OCI-LY7 (cell line): Measurements from ENCODE around the gene TARS3. TPM values are rescaled to one million over a fixed set of nuclear protein-coding genes. Genes with fewer than 3 reads are reported as not detected.

Experiments used
- Bru-seq: library from RNA; stranded (reverse); fragments of 400-500 nt; gene quantifications from one replicate; lab custom pipeline; 2021; lab: Mats Ljungman, UMichigan
- BruChase-seq, 2 experiments: library from RNA; stranded (reverse); fragments of 400-500 nt; gene quantifications; one replicate each; lab custom pipeline; 2021; lab: Mats Ljungman, UMichigan
- BruUV-seq: library from RNA; stranded (reverse); fragments of 400-500 nt; replicated peaks from 2 replicates; lab custom pipeline; 2021; lab: Mats Ljungman, UMichigan
- CTCF ChIA-PET: fragments of 300-600 bp; sonication (Branson Sonifier 250); formaldehyde crosslinking; loops from one replicate; lab custom pipeline; 2022; ENCODE audit warnings: antibody characterized with exemption; ENCODE audit not compliant: unreplicated experiment; lab: Charles Lee
- POLR2A ChIA-PET: fragments of 300-600 bp; sonication (Branson Sonifier 250); formaldehyde crosslinking; loops from one replicate; lab custom pipeline; 2022; ENCODE audit warnings: antibody characterized with exemption; lab: Charles Lee
- DNase-seq: peaks from one replicate; pipeline ENCODE4 v3.0.0-alpha.2; 2015; ENCODE audit warnings: low spot score
- H2AFZ ChIP-seq: fragments of 200-600 bp; sonication (generic), shearing (Covaris generic); 2 replicates; pipeline ENCODE4 v1.6.1; 2014; ENCODE audit warnings: mild to moderate bottlenecking, antibody characterized with exemption, low read length, moderate library complexity
- H3K27ac ChIP-seq: fragments of 200-600 bp; sonication (generic); 2 replicates; pipeline ENCODE4 v1.5.1; 2014; ENCODE audit warnings: mixed run types, low read depth, mild to moderate bottlenecking, moderate library complexity, low read length, inconsistent platforms; ENCODE audit not compliant: poor library complexity, severe bottlenecking
- H3K36me3 ChIP-seq: fragments of 200-600 bp; sonication (generic); 2 replicates; pipeline ENCODE4 v1.6.1; 2014; ENCODE audit warnings: mild to moderate bottlenecking, antibody characterized with exemption, low read length, moderate library complexity, mixed read lengths; ENCODE audit not compliant: insufficient read depth
- H3K4me1 ChIP-seq: fragments of 200-600 bp; sonication (generic); 2 replicates; pipeline ENCODE4 v1.5.1; 2014; ENCODE audit warnings: mild to moderate bottlenecking, low read length; ENCODE audit not compliant: insufficient read depth, poor library complexity, severe bottlenecking
- H3K4me2 ChIP-seq: fragments of 200-600 bp; sonication (generic); 2 replicates; pipeline ENCODE4 v1.6.1; 2014; ENCODE audit warnings: mild to moderate bottlenecking, low read length
- H3K4me3 ChIP-seq: fragments of 200-600 bp; sonication (generic); 2 replicates; pipeline ENCODE4 v1.5.1; 2014; ENCODE audit warnings: mild to moderate bottlenecking, low read depth, low read length; ENCODE audit not compliant: poor library complexity, severe bottlenecking
- H3K79me2 ChIP-seq: fragments of 200-600 bp; sonication (generic); 2 replicates; pipeline ENCODE4 v1.6.1; 2016; ENCODE audit warnings: low read depth, mild to moderate bottlenecking, low read length, moderate library complexity, mixed read lengths; ENCODE audit not compliant: insufficient read depth
- H3K9me2 ChIP-seq: fragments of 200-600 bp; sonication (generic); 2 replicates; pipeline ENCODE4 v1.6.1; 2016; ENCODE audit warnings: mild to moderate bottlenecking, low read length, mixed read lengths; ENCODE audit not compliant: insufficient read depth
- H3K9me3 ChIP-seq: fragments of 200-600 bp; sonication (generic); 2 replicates; pipeline ENCODE4 v1.6.1; 2014; ENCODE audit warnings: mild to moderate bottlenecking, mixed run types, low read length, mixed read lengths
- H4K20me1 ChIP-seq: fragments of 200-600 bp; sonication (generic); 2 replicates; pipeline ENCODE4 v1.6.1; 2014; ENCODE audit warnings: mild to moderate bottlenecking, antibody characterized with exemption, low read length, moderate library complexity, mixed read lengths; ENCODE audit not compliant: insufficient read depth
- CTCF ChIP-seq: fragments of 200-600 bp; sonication (generic); conservative IDR thresholded peaks from 2 replicates; pipeline ENCODE4 v1.5.1; 2014; ENCODE audit warnings: mild to moderate bottlenecking, antibody characterized with exemption, low read length, moderate library complexity, mixed read lengths
- EZH2phosphoT487 ChIP-seq: fragments of 200-600 bp; sonication (generic); IDR thresholded peaks from 2 replicates; pipeline ENCODE4 v1.6.1; 2018; ENCODE audit warnings: low read depth, borderline replicate concordance, mild to moderate bottlenecking, mixed run types, antibody characterized with exemption, low read length, moderate library complexity, mixed read lengths
- intact Hi-C: fragments of 100-400 bp; cut with micrococcal nuclease; formaldehyde crosslinking; loops from one replicate; pipeline ENCODE4 v1.10.0; 2022; ENCODE audit not compliant: unreplicated experiment
- long read RNA-seq: library from polyadenylated mRNA; stranded (forward); transcript quantifications from one replicate; pipeline ENCODE4 v2.0.0, GENCODE V29; 2022
- total RNA-seq, 2 experiments: library from RNA; depleted of rRNA in 1 of 2; stranded (reverse); fragments of >200 nt in 1 of 2; shearing (Covaris generic) in 1 of 2; gene quantifications; 2 replicates each; pipeline ENCODE4 v1.2.3, GENCODE V29; 2014 to 2022

The TARS3 gene
- total RNA-seq (2014; rRNA removed; shearing (Covaris generic)) (7.1 and 9.2 TPM in 2 replicates), total RNA-seq (2022) (11.0 and 11.4 TPM in 2 replicates), Bru-seq, nascent RNA (percentile 53 among the genes with signal in this experiment), BruChase-seq, experiment 1, labeled RNA remaining after a 6-hour chase (percentile 57 among the genes with signal in this experiment), BruChase-seq, experiment 2, labeled RNA remaining after a 2-hour chase (percentile 54 among the genes with signal in this experiment)
- long read RNA-seq, transcript TARSL2-201 (19 exons, 3,610 nt), result major isoform, 10 of 18 reads
- long read RNA-seq, partial matches to known transcripts, result 3 of 18 reads
- long read RNA-seq, other reads (novel, unspliced or antisense), result 5 of 18 reads

- no peaks in the 10 kb centered on the region for H3K9me3 ChIP-seq
- ChIA-PET POLR2A (interaction anchor here (1.2 to 1.5 kb wide), 3 partner anchors 11 to 48 kb away, joined by 3 to 5 read pairs (median 4); no protein-coding TSS in a partner anchor), CTCF (no interaction called here)
- intact Hi-C loops, result loop anchor here (5.0 kb wide), 2 partner anchors 72 to 432 kb away; partner anchors contain the start of gene TM2D3
- BruUV-seq, result no TSS peak
- H3K4me1 ChIP-seq, result peaks cover 16% of the 10 kb centered on the region
- no peaks in the 10 kb centered on the region for H4K20me1 ChIP-seq
- peaks cover 31% of the 10 kb centered on the region for H3K36me3 ChIP-seq
- peak within 1 kb of the TSS; percentile 72 for H3K4me3 ChIP-seq
- H2AFZ ChIP-seq, result peak within 1 kb of the TSS; percentile 72
- H3K4me2 ChIP-seq, result peak within 1 kb of the TSS; percentile 85
- DNase-seq, result peak; percentile 91
- H3K9me2 ChIP-seq, result no peaks in the 10 kb centered on the region
- H3K27ac ChIP-seq, result peak within 1 kb of the TSS; percentile 60
- TF ChIP-seq CTCF, result peak; percentile 43; the same call in 1 of the 2 replicates
- TF ChIP-seq EZH2phosphoT487, result no peak
- no peaks in the 10 kb centered on the region for H3K79me2 ChIP-seq
Measured at GRCh38 chr15:101723874-101724674, at the start of gene TARS3. Gene TARS3 (minus strand): TSS chr15:101724473. CDS start chr15:101724387, 86 bp downstream.

- Histone ChIP-seq H3K4me3 (no peak overlapping the region), H3K9me2 (no peaks in the 10 kb centered on the region), H3K9me3 (no peaks in the 10 kb centered on the region), H4K20me1 (no peaks in the 10 kb centered on the region), H3K4me2 (no peak overlapping the region), H3K27ac (no peak overlapping the region), H3K79me2 (no peaks in the 10 kb centered on the region), H3K36me3 (no peaks in the 10 kb centered on the region), H3K4me1 (no peaks in the 10 kb centered on the region), H2AFZ (no peak overlapping the region)
- BruUV-seq, result no TSS peak
- TF ChIP-seq CTCF (peak; percentile 62), EZH2phosphoT487 (no peak)
- intact Hi-C loops, result no loop called here
- peak; percentile 11 for DNase-seq
- CTCF ChIA-PET, result no interaction called here
- POLR2A ChIA-PET, result no interaction called here
Measured at GRCh38 chr15:101773496-101774100, 49.3 kb upstream of the TARS3 start.
